Fibroblast of lung (primary cell): ENCODE measurements around the gene PTOV1.

Source experiments
- EZH2 ChIP-seq: IDR thresholded peaks from 2 replicates; pipeline ENCODE4 v1.5.1; 2012; ENCODE audit warnings: low read length, control low read depth, mild to moderate bottlenecking; ENCODE audit errors: missing control alignments
- TF ChIP-seq, protein P1 (sequence below), 2 donors: IDR thresholded peaks in 1 of 2; conservative IDR thresholded peaks in 1 of 2; 1 replicate in 1 of 2; 2 replicates in 1 of 2; pipeline ENCODE4 v1.5.1; 2011 to 2012; ENCODE audit warnings: low read length in 2 of 2, control low read depth in 1 of 2, inconsistent platforms in 1 of 2, low read depth in 1 of 2, mild to moderate bottlenecking in 1 of 2

DNA sequence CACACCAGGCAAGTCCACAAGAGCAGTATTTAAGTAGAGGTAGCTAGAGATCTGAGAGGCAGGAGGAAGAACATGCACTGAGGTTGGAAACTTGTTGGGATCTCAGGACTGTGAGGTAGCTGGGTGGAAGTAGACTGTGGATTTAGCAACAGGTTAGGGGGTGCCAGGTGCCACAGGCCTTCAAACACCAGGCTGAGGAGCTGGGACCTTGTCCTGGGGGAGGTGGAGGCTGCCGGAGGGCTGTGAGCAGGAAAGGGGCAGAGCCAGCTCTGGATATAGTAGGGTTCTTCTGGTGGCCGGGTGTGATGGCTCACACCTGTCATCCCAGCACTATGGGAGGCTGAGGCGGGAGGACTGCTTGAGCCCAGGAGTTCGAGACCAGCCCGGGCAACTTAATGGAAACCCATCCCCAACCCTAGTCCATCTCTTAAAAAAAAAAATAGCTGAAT is 41.0 kb upstream of the PTOV1 start:
- no peak for TF ChIP-seq EZH2
- TF ChIP-seq, protein P1, sequence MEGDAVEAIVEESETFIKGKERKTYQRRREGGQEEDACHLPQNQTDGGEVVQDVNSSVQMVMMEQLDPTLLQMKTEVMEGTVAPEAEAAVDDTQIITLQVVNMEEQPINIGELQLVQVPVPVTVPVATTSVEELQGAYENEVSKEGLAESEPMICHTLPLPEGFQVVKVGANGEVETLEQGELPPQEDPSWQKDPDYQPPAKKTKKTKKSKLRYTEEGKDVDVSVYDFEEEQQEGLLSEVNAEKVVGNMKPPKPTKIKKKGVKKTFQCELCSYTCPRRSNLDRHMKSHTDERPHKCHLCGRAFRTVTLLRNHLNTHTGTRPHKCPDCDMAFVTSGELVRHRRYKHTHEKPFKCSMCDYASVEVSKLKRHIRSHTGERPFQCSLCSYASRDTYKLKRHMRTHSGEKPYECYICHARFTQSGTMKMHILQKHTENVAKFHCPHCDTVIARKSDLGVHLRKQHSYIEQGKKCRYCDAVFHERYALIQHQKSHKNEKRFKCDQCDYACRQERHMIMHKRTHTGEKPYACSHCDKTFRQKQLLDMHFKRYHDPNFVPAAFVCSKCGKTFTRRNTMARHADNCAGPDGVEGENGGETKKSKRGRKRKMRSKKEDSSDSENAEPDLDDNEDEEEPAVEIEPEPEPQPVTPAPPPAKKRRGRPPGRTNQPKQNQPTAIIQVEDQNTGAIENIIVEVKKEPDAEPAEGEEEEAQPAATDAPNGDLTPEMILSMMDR (conservative IDR thresholded peaks at IDR 0.05 in 1 of 2, IDR thresholded peaks at IDR 0.05 in 1 of 2; ENCODE audit: low read depth in 1 of 2, low read length in 2 of 2), result no peak
